Measurements from ENCODE around the gene TMEM126B. TPM values are rescaled to one million over a fixed set of nuclear protein-coding genes. Genes with fewer than 3 reads are reported as not detected.

Gene TMEM126B
- total RNA-seq, 1 donor from 2014 or later: 49.6 TPM

GRCh38 chr11:85634747-85635146 lies 6.4 kb downstream of the TMEM126B start:
- intact Hi-C loops (cut with DNase I): no loop called here
- peaks cover 8% of the 10 kb centered on the region for H3K4me1 ChIP-seq
- peaks cover 64% of the 10 kb centered on the region for H3K36me3 ChIP-seq
- no peaks in the 10 kb centered on the region for H3K9me3 ChIP-seq
- no peak for TF ChIP-seq CTCF (IDR thresholded peaks at IDR 0.05)
- ATAC-seq (no peak), DNase-seq (no peak)
- no peak overlapping the region for H3K27ac ChIP-seq
- H3K27me3 ChIP-seq (ENCODE audit: low read depth): no peaks in the 10 kb centered on the region
- no peak overlapping the region for H3K4me3 ChIP-seq

- no peak for DNase-seq
- no peaks in the 10 kb centered on the region for H3K9me3 ChIP-seq
Observed at GRCh38 chr11:85643191-85643614, 14.8 kb downstream of the TMEM126B start.

GRCh38 chr11:85647078-85647477 lies 18.7 kb downstream of the TMEM126B start:
- H3K9me3 ChIP-seq: no peaks in the 10 kb centered on the region
- intact Hi-C loops (cut with DNase I): no loop called here
- peaks cover 24% of the 10 kb centered on the region for H3K4me1 ChIP-seq
- H3K27ac ChIP-seq: peak overlapping the region; percentile 80
- peak in 1 of 2 donors; percentile 3 for ATAC-seq
- H3K4me3 ChIP-seq: peak overlapping the region; percentile 74
- H3K36me3 ChIP-seq: peaks cover 12% of the 10 kb centered on the region
- no peak for DNase-seq
- no peaks in the 10 kb centered on the region for H3K27me3 ChIP-seq (ENCODE audit: low read depth)
- no peak for TF ChIP-seq CTCF (IDR thresholded peaks at IDR 0.05)

More at GRCh38 chr11:85643191-85643614, 14.8 kb downstream of the TMEM126B start:
- Histone ChIP-seq H3K4me1 (peaks cover 7% of the 10 kb centered on the region), H3K4me3 (no peak overlapping the region), H3K27ac (no peak overlapping the region), H3K36me3 (no peaks in the 10 kb centered on the region), H3K27me3 (ENCODE audit: low read depth) (no peaks in the 10 kb centered on the region)
- intact Hi-C loops (cut with DNase I): no loop called here
- no peak for TF ChIP-seq CTCF (IDR thresholded peaks at IDR 0.05)
- ATAC-seq: no peak

GRCh38 chr11:85647604-85648299 lies 19.4 kb downstream of the TMEM126B start, which contains the start of gene TMEM126A:
TSS of gene TMEM126A (plus strand) at chr11:85647967. CDS start at chr11:85650256, 2,289 bp downstream.
- intact Hi-C loops (cut with DNase I): no loop called here
- Histone ChIP-seq H3K9me3 (no peaks in the 10 kb centered on the region), H3K36me3 (peaks cover 12% of the 10 kb centered on the region), H3K4me1 (peaks cover 24% of the 10 kb centered on the region), H3K4me3 (peak within 1 kb of the TSS; percentile 74), H3K27me3 (ENCODE audit: low read depth) (no peaks in the 10 kb centered on the region), H3K27ac (peak within 1 kb of the TSS; percentile 80)
- DNase-seq (peak; percentile 94), ATAC-seq (peak; percentile 99 to 100)
- no peak for TF ChIP-seq CTCF (IDR thresholded peaks at IDR 0.05)

GRCh38 chr11:85651118-85651517 lies 22.7 kb downstream of the TMEM126B start:
- DNase-seq (no peak), ATAC-seq (no peak)
- no peaks in the 10 kb centered on the region for H3K27me3 ChIP-seq (ENCODE audit: low read depth)
- no peaks in the 10 kb centered on the region for H3K9me3 ChIP-seq
- no peak for TF ChIP-seq CTCF (IDR thresholded peaks at IDR 0.05)
- peaks cover 43% of the 10 kb centered on the region for H3K36me3 ChIP-seq
- no peak overlapping the region for H3K27ac ChIP-seq
- peaks cover 24% of the 10 kb centered on the region for H3K4me1 ChIP-seq
- intact Hi-C loops (cut with DNase I): no loop called here
- H3K4me3 ChIP-seq: no peak overlapping the region
